ENCODE data around the gene NEK7. TPM values are rescaled to one million over a fixed set of nuclear protein-coding genes. Genes with fewer than 3 reads are reported as not detected.

The NEK7 gene
- total RNA-seq (10 to 100 TPM; 56.3 to 87.0 (median 61.7) TPM), polyA plus RNA-seq (10 to 100 TPM; 25.0 to 35.8 TPM)
- long read RNA-seq, donor 1, partial matches to known transcripts = 1 of 3 reads
- long read RNA-seq, donor 1, other reads (novel, unspliced or antisense) = 2 of 3 reads
- long read RNA-seq, donor 2, full-length matches to known transcripts = 13 of 68 reads
- long read RNA-seq, donor 2, partial matches to known transcripts = 55 of 68 reads
- long read RNA-seq, donor 2, other reads (novel, unspliced or antisense) = 0 of 68 reads
- long read RNA-seq, donor 3, full-length matches to known transcripts = 76 of 89 reads
- long read RNA-seq, donor 3, partial matches to known transcripts = 2 of 89 reads
- long read RNA-seq, donor 3, other reads (novel, unspliced or antisense) = 11 of 89 reads

DNA sequence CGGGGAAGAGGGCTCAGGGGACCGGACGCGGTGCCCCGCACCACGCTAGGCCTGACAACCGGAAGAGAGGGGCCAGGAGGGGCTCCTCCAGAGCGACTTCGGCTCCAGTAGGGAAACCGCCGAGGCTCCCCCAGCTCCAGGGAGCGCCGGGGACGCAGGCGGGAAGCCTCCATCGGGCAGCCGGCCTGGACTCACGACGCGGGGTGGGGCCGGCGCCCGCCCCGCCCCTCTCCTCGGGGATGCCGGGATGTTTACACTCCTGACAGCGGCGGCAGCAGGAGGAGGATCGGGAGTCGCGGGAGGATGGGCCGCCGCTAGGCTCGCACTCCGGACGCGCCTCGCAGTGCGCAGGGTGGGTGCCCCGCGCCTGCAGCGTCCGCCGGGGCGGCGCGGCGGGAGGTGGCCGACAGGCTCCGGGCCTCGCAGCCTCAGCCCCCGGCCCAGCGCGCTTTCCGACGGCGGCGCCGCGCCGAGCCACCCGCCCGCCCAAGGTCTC lies at the start of gene NEK7:
TSS of gene NEK7 (plus strand) at position 254 of the 496 bp plus-strand sequence. CDS start 75,583 bp downstream, outside the sequence.
- H3K9me3 ChIP-seq = no peaks in the 10 kb centered on the region
- no peaks in the 10 kb centered on the region for H3K36me3 ChIP-seq
- intact Hi-C loops (cut with DNase I) = no loop called here
- H3K4me1 ChIP-seq (ENCODE audit: insufficient read depth) = no peaks in the 10 kb centered on the region
- no peaks in the 10 kb centered on the region for H3K27me3 ChIP-seq
- WGBS, 3 donors = 0 to 1% (median 0%) methylated on average over 22 to 63 of the region's 63 CpGs
- H3K4me3 ChIP-seq = peak within 1 kb of the TSS; percentile 91
- DNase-seq = peak; percentile 79 to 89 (median 85)
- TF ChIP-seq EP300 (IDR thresholded peaks at IDR 0.05) (no peak), POLR2A (IDR thresholded peaks at IDR 0.05) (peak; percentile 83)
- H3K27ac ChIP-seq = peak within 1 kb of the TSS; percentile 91 to 98

DNA sequence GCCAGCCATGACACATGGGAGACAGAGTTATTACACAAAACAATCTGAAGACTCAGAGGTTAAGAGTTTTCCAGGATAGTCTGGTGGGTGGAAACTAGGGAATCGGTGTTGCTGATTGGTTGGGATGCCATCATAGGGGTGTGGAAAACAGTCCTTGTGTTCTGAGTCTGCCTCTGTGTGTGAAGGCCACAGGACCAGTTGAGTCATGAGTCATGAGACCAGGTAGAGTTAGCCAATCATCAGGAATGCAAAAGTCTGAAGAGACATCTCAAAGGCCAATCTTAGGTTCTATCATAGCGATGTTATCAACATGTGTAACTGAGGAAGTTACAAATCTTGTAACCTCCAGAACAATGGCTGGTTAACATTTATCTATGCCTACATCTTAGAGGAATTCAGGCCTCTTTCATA lies 49.7 kb upstream of the NEK7 start:
- WGBS, 3 donors = 96 to 99% (median 98%) methylated on average over 2 of the region's 2 CpGs
- H3K9me3 ChIP-seq = no peaks in the 10 kb centered on the region
- intact Hi-C loops (cut with DNase I) = no loop called here
- TF ChIP-seq, protein P1, sequence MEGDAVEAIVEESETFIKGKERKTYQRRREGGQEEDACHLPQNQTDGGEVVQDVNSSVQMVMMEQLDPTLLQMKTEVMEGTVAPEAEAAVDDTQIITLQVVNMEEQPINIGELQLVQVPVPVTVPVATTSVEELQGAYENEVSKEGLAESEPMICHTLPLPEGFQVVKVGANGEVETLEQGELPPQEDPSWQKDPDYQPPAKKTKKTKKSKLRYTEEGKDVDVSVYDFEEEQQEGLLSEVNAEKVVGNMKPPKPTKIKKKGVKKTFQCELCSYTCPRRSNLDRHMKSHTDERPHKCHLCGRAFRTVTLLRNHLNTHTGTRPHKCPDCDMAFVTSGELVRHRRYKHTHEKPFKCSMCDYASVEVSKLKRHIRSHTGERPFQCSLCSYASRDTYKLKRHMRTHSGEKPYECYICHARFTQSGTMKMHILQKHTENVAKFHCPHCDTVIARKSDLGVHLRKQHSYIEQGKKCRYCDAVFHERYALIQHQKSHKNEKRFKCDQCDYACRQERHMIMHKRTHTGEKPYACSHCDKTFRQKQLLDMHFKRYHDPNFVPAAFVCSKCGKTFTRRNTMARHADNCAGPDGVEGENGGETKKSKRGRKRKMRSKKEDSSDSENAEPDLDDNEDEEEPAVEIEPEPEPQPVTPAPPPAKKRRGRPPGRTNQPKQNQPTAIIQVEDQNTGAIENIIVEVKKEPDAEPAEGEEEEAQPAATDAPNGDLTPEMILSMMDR (IDR thresholded peaks at IDR 0.05) = no peak
- no peak for TF ChIP-seq POLR2A (IDR thresholded peaks at IDR 0.05)
- no peak for TF ChIP-seq EP300 (IDR thresholded peaks at IDR 0.05)
- H3K36me3 ChIP-seq = no peaks in the 10 kb centered on the region
- H3K4me3 ChIP-seq = no peak overlapping the region
- DNase-seq = no peak
- no peak overlapping the region for H3K27ac ChIP-seq
- no peaks in the 10 kb centered on the region for H3K27me3 ChIP-seq
- no peaks in the 10 kb centered on the region for H3K4me1 ChIP-seq (ENCODE audit: insufficient read depth)

DNA sequence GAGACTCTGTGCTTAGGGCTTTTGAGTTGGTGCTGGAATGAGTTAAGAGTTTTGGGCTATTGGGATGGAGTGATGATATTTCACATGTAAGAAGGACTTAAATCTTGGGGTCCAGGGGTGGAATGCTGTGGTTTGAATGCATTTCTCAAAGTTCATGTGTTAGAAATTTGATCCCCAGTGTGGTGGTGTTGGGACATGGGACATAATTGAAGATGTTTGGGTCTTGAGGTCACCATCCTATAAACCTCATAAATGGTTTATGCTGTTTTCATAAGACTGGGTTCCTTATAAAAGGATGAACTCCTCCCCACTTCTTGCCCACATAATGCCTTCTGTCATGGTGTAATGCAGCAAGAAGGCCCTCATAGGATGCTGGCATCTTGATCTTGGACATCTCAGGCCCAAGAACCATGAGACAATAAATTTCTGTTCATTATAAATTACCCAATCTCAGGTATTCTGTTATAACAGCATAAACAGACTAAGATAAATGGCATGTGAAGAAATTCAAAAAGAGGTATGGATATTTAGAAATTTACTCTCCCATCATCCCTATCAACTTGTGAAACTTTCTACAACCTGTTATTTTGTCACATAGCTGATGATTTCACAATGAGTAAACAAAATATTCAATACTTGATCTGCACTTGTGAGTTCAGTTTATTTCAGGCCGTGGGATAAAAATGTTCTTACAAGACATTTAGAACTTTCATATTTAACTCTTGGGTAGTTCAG lies 48.0 kb upstream of the NEK7 start:
- H3K9me3 ChIP-seq = no peaks in the 10 kb centered on the region
- H3K27ac ChIP-seq = no peak overlapping the region
- WGBS, 3 donors = 86 to 96% (median 91%) methylated on average over 1 of the region's 1 CpG
- DNase-seq = no peak
- no peak overlapping the region for H3K4me3 ChIP-seq
- no peaks in the 10 kb centered on the region for H3K36me3 ChIP-seq
- H3K4me1 ChIP-seq (ENCODE audit: insufficient read depth) = no peaks in the 10 kb centered on the region
- no peaks in the 10 kb centered on the region for H3K27me3 ChIP-seq
- intact Hi-C loops (cut with DNase I) = no loop called here
- TF ChIP-seq, protein P1 (IDR thresholded peaks at IDR 0.05) = no peak
- TF ChIP-seq EP300 (IDR thresholded peaks at IDR 0.05) (no peak), POLR2A (IDR thresholded peaks at IDR 0.05) (no peak)

DNA sequence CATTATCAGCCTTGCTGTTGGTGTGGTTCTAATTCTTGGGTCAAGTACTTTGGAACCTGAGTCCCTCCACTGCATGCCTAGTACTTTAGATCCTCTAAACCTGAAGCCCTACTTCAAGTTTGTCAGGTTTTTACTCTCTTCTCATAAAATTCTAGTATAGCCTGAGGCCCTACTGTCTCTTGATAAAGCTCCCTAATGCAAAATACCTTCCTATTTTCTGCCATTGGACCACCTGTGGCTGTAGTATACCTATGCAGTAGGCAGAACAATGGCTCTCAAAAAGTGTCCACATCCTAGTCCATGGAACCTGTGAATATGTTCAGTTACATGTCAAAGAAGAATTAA lies 47.5 kb upstream of the NEK7 start:
- Histone ChIP-seq H3K9me3 (no peaks in the 10 kb centered on the region), H3K4me1 (ENCODE audit: insufficient read depth) (no peaks in the 10 kb centered on the region), H3K4me3 (no peak overlapping the region), H3K36me3 (no peaks in the 10 kb centered on the region), H3K27me3 (no peaks in the 10 kb centered on the region), H3K27ac (no peak overlapping the region)
- TF ChIP-seq, protein P1 (IDR thresholded peaks at IDR 0.05) = no peak
- TF ChIP-seq EP300 (IDR thresholded peaks at IDR 0.05) = no peak
- TF ChIP-seq POLR2A (IDR thresholded peaks at IDR 0.05) = no peak
- intact Hi-C loops (cut with DNase I) = no loop called here
- no peak for DNase-seq

DNA sequence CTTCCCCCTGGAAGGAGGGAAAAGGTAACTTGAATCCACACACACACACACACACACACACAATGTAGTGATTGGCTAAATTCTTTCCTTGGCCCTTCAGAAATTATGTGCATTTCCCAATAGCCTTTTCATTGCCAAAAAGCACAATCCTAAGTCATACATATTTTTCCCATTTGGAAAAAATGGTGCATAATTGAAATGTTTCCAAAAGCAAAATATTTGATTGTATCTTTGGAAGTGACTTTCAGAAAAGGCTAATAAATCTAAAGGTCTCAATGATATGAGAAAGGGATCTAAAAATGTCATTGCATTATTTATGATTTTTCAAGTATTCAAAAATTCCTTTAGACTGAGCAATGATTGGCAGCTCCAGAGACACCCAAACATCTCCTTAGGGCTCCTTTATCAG lies 43.5 kb upstream of the NEK7 start:
- intact Hi-C loops (cut with DNase I) = no loop called here
- H3K27me3 ChIP-seq = no peaks in the 10 kb centered on the region
- TF ChIP-seq EP300 (IDR thresholded peaks at IDR 0.05) (no peak), POLR2A (IDR thresholded peaks at IDR 0.05) (no peak)
- TF ChIP-seq, protein P1 (IDR thresholded peaks at IDR 0.05) = no peak
- no peak for DNase-seq
- H3K4me3 ChIP-seq = no peak overlapping the region
- no peak overlapping the region for H3K27ac ChIP-seq
- no peaks in the 10 kb centered on the region for H3K36me3 ChIP-seq
- H3K9me3 ChIP-seq = no peaks in the 10 kb centered on the region
- peaks cover 2% of the 10 kb centered on the region for H3K4me1 ChIP-seq (ENCODE audit: insufficient read depth)

Measured in ovary (tissue), 10 donors.